Measurements from ENCODE around the gene LSM12. TPM values are rescaled to one million over a fixed set of nuclear protein-coding genes. Genes with fewer than 3 reads are reported as not detected.

LSM12 gene
- total RNA-seq, 1 experiment from 2014 or later: 128 TPM

DNA sequence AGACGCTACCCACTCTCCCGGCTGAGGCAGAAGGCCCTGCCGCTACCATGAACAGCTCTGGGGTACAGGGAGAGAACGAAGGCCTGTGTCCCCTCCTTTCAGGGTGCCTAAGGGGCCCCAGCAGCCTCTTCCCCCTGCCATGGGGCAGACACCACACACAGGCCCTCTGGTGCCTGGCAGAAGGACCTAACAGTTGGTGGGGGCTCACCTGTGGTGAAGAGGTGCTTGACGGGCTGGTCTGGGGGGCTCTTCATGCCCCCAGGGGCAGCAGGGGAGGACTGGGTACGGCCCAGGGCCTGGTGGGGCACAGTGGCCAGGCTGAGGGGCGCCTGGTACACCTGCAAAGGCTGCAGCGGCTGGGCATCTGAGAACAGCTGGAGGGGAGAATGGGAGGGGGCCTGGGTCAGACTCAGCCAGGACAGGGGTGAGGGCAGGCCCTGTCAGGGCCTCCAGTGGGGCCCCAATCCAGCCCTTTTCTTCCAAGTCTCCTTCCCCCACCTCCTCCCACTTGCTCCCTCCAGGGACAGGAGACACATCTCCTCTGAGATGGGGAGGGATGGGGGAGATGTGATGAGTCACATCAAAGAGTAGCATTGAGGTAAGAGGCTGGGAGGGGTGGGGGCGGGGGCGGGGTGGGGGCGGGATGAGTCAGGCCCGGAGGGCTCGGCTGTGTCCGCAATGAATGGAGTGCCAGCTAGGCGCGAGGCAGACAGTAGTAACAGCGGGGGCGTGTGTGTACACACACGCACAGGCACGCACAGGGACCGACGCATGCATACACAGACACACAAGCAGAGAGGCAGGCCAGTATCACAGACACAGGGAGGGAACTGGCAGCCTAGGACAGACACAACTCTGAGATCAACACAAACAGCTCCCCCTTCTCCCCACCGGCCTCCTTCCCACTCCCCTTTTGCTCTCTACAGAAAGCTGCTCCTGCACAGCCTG is 20.2 kb upstream of the LSM12 start:
- H3K4ac ChIP-seq (ENCODE audit: low read depth, low read length): no peak overlapping the region
- no peak overlapping the region for H2BK15ac ChIP-seq (ENCODE audit: low read depth, low read length)
- no peaks in the 10 kb centered on the region for H4K20me1 ChIP-seq (ENCODE audit: control insufficient read depth, insufficient read depth, insufficient read length)
- TF ChIP-seq, protein P1, sequence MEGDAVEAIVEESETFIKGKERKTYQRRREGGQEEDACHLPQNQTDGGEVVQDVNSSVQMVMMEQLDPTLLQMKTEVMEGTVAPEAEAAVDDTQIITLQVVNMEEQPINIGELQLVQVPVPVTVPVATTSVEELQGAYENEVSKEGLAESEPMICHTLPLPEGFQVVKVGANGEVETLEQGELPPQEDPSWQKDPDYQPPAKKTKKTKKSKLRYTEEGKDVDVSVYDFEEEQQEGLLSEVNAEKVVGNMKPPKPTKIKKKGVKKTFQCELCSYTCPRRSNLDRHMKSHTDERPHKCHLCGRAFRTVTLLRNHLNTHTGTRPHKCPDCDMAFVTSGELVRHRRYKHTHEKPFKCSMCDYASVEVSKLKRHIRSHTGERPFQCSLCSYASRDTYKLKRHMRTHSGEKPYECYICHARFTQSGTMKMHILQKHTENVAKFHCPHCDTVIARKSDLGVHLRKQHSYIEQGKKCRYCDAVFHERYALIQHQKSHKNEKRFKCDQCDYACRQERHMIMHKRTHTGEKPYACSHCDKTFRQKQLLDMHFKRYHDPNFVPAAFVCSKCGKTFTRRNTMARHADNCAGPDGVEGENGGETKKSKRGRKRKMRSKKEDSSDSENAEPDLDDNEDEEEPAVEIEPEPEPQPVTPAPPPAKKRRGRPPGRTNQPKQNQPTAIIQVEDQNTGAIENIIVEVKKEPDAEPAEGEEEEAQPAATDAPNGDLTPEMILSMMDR (conservative IDR thresholded peaks at IDR 0.05): no peak
- H2BK20ac ChIP-seq (ENCODE audit: low read depth, low read length, poor library complexity, severe bottlenecking): no peak overlapping the region
- H3K79me2 ChIP-seq (ENCODE audit: insufficient read depth, low read length): no peaks in the 10 kb centered on the region
- H4K91ac ChIP-seq (ENCODE audit: insufficient read length, low read depth, low read length): no peak overlapping the region
- peaks cover 1% of the 10 kb centered on the region; the same call in 1 of the 2 replicates for H3K27me3 Mint-ChIP-seq (ENCODE audit: low read depth)
- peak overlapping the region; percentile 78 for H3K4me2 ChIP-seq (ENCODE audit: insufficient read depth, insufficient read length, low read length)
- no peak overlapping the region for H3K23ac ChIP-seq (ENCODE audit: insufficient read length, low read depth, low read length)
- H2BK120ac ChIP-seq (ENCODE audit: low read depth, low read length, poor library complexity, severe bottlenecking): no peak overlapping the region
- H3K79me1 ChIP-seq (ENCODE audit: insufficient read depth, low read depth, low read length, poor library complexity, severe bottlenecking): no peaks in the 10 kb centered on the region
- H3K4me1 Mint-ChIP-seq: peaks cover 39 to 43% of the 10 kb centered on the region in 2 experiments
- no peaks in the 10 kb centered on the region for H3K9me3 ChIP-seq (ENCODE audit: control insufficient read depth, low read depth, low read length)
- H3K56ac ChIP-seq (ENCODE audit: insufficient read length, low read depth, low read length): no peak overlapping the region
- peak overlapping the region; percentile 66 for H2BK12ac ChIP-seq (ENCODE audit: insufficient read length, low read depth, low read length)
- 0 out of 2 replicates have a peak overlapping the region, but pooled peaks have one; percentile 41 for H3K14ac ChIP-seq (ENCODE audit: insufficient read depth, low read length)
- no peaks in the 10 kb centered on the region for H3K9me3 Mint-ChIP-seq
- peaks cover 6% of the 10 kb centered on the region for H3K23me2 ChIP-seq (ENCODE audit: insufficient read length, low read depth, low read length, poor library complexity, severe bottlenecking)
- peaks cover 29 to 52% (median 51%) of the 10 kb centered on the region in 3 experiments; a peak in 6 of 7 replicates for H3K36me3 Mint-ChIP-seq (ENCODE audit: insufficient read depth in 1 of 3, low read depth in 3 of 3)
- no peak overlapping the region for H2AK5ac ChIP-seq (ENCODE audit: insufficient read length, low read length)
- no peaks in the 10 kb centered on the region for H3K4me1 ChIP-seq (ENCODE audit: insufficient read depth, low read length)
- WGBS (ENCODE audit: extremely low coverage, insufficient read length, low lambda C conversion rate): no CpG with 5 or more reads among the region's 23 CpGs
- H2BK5ac ChIP-seq (ENCODE audit: insufficient read length, low read length): no peak overlapping the region
- peak overlapping the region; percentile 26 for H3K9ac ChIP-seq (ENCODE audit: extremely low read depth, insufficient read length, low read length)
- no peak overlapping the region for H2AFZ ChIP-seq (ENCODE audit: low read length)
- H3K18ac ChIP-seq (ENCODE audit: insufficient read length, low read depth, low read length): peak overlapping the region; percentile 60
- no peak overlapping the region for H3T11ph ChIP-seq (ENCODE audit: low read length)
- peak overlapping the region; percentile 96 to 98 (median 97); a peak in 6 of 7 replicates for H3K27ac Mint-ChIP-seq
- peak; percentile 89 for DNase-seq
- H4K5ac ChIP-seq (ENCODE audit: insufficient read length, low read depth, low read length): peak overlapping the region; percentile 67
- no peak overlapping the region for H4K8ac ChIP-seq (replicated peaks; ENCODE audit: insufficient read length, low read depth, low read length)
- H3K4me3 Mint-ChIP-seq: peak overlapping the region; percentile 56 to 76
- no peak overlapping the region for H3K27ac ChIP-seq (ENCODE audit: insufficient read length, low read depth, low read length)
- no peaks in the 10 kb centered on the region for H3K27me3 ChIP-seq (ENCODE audit: insufficient read depth, low read length)

All from H9 (cell line).